Type B pancreatic cell (in vitro differentiated cells): ENCODE results near the gene TBC1D25. TPM values are rescaled to one million over a fixed set of nuclear protein-coding genes. Genes with fewer than 3 reads are reported as not detected.
A peak's percentile ranks its signal among the peaks of the same experiment; 100 is the strongest.

Experiments
- DNase-seq: peaks from one replicate; pipeline ENCODE4 v3.0.0; 2021; ENCODE audit warnings: mixed read lengths; ENCODE audit not compliant: unreplicated experiment; ENCODE audit errors: extremely low spot score
- H3K27ac Mint-ChIP-seq: 2 replicates; pipeline ENCODE4 v1.8.0; 2021; ENCODE audit warnings: mild to moderate bottlenecking, mixed read lengths
- H3K27me3 Mint-ChIP-seq: 2 replicates; pipeline ENCODE4 v1.8.0; 2021; ENCODE audit warnings: mixed read lengths
- H3K36me3 Mint-ChIP-seq: 2 replicates; pipeline ENCODE4 v1.8.0; 2021; ENCODE audit warnings: mixed read lengths
- H3K4me1 Mint-ChIP-seq: one replicate; pipeline ENCODE4 v1.8.0; 2021; ENCODE audit warnings: mixed read lengths; ENCODE audit not compliant: unreplicated experiment
- H3K4me3 Mint-ChIP-seq: 2 replicates; pipeline ENCODE4 v1.8.0; 2021; ENCODE audit warnings: mild to moderate bottlenecking, mixed read lengths
- H3K9me3 Mint-ChIP-seq: 2 replicates; pipeline ENCODE4 v1.8.0; 2021; ENCODE audit warnings: mixed read lengths
- total RNA-seq: library from RNA; stranded (reverse); gene quantifications from 2 replicates; pipeline ENCODE4 v1.2.1, GENCODE V29; 2021; ENCODE audit warnings: low replicate concordance
- TF ChIP-seq, protein P1 (sequence below): fragments of 200-600 bp; sonication (generic); conservative IDR thresholded peaks from 2 replicates; pipeline ENCODE4 v1.5.0; 2021; ENCODE audit warnings: antibody characterized with exemption, mild to moderate bottlenecking

The TBC1D25 gene
- total RNA-seq, 1 donor from 2014 or later: 10.6 TPM

- TF ChIP-seq, protein P1, sequence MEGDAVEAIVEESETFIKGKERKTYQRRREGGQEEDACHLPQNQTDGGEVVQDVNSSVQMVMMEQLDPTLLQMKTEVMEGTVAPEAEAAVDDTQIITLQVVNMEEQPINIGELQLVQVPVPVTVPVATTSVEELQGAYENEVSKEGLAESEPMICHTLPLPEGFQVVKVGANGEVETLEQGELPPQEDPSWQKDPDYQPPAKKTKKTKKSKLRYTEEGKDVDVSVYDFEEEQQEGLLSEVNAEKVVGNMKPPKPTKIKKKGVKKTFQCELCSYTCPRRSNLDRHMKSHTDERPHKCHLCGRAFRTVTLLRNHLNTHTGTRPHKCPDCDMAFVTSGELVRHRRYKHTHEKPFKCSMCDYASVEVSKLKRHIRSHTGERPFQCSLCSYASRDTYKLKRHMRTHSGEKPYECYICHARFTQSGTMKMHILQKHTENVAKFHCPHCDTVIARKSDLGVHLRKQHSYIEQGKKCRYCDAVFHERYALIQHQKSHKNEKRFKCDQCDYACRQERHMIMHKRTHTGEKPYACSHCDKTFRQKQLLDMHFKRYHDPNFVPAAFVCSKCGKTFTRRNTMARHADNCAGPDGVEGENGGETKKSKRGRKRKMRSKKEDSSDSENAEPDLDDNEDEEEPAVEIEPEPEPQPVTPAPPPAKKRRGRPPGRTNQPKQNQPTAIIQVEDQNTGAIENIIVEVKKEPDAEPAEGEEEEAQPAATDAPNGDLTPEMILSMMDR: no peak
- H3K36me3 Mint-ChIP-seq: peaks cover 2% of the 10 kb centered on the region
Measured at GRCh38 chrX:48569958-48570357, 30.4 kb downstream of the TBC1D25 start.

DNA sequence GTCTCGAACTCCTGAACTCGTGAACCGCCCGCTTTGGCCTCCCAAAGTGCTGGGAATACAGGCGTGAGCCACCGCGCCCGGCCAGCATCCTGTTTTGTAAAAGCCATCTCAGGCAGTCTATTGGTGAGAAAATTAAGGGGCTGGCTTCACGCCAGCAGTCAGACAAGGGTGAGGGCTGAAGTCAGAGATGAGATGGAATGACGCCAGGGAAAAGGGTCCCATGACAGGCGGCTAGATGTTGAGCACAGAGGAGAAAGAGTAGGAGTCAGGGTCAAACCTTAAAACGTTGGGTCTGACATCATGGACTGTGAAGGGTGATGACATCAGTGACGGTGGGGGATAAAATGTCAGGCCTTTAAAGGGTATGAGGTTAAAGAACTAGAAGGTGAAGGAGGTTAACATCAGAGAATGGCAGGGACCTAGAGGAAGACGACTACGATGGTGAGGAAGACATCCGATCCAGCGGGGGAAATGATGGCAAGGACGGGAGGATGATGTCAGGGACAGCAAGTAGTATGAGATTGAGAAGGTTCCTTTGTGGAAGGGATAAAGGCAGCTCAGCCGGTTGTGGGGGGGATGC lies 34.3 kb downstream of the TBC1D25 start:
- Mint-ChIP-seq H3K27me3 (no peaks in the 10 kb centered on the region), H3K27ac (peak overlapping the region; percentile 99), H3K4me1 (no peaks in the 10 kb centered on the region), H3K36me3 (peaks cover 14% of the 10 kb centered on the region), H3K4me3 (peak overlapping the region; percentile 95), H3K9me3 (no peaks in the 10 kb centered on the region)
- TF ChIP-seq, protein P1: no peak
- no peak for DNase-seq

More at GRCh38 chrX:48569958-48570357, 30.4 kb downstream of the TBC1D25 start:
- Mint-ChIP-seq H3K4me3 (no peak overlapping the region), H3K9me3 (no peaks in the 10 kb centered on the region), H3K27me3 (no peaks in the 10 kb centered on the region), H3K4me1 (no peaks in the 10 kb centered on the region), H3K27ac (no peak overlapping the region)
- DNase-seq: no peak

GRCh38 chrX:48574270-48575266 lies 35.1 kb downstream of the TBC1D25 start, which contains the start of gene RBM3:
RBM3 (plus strand) TSS chrX:48574484; CDS start chrX:48575181, 697 bp downstream.
- no peaks in the 10 kb centered on the region for H3K9me3 Mint-ChIP-seq
- no peaks in the 10 kb centered on the region for H3K4me1 Mint-ChIP-seq
- no peaks in the 10 kb centered on the region for H3K27me3 Mint-ChIP-seq
- TF ChIP-seq, protein P1: peak; percentile 64
- H3K4me3 Mint-ChIP-seq: peak within 1 kb of the TSS; percentile 95
- peaks cover 17% of the 10 kb centered on the region for H3K36me3 Mint-ChIP-seq
- H3K27ac Mint-ChIP-seq: peak within 1 kb of the TSS; percentile 99
- DNase-seq: peak; percentile 87

GRCh38 chrX:48575642-48576041 lies 36.1 kb downstream of the TBC1D25 start:
- Mint-ChIP-seq H3K27me3 (no peaks in the 10 kb centered on the region), H3K4me1 (no peaks in the 10 kb centered on the region), H3K9me3 (no peaks in the 10 kb centered on the region), H3K4me3 (peak overlapping the region; percentile 95), H3K27ac (peak overlapping the region; percentile 99), H3K36me3 (peaks cover 17% of the 10 kb centered on the region)
- no peak for DNase-seq
- TF ChIP-seq, protein P1: no peak

DNA sequence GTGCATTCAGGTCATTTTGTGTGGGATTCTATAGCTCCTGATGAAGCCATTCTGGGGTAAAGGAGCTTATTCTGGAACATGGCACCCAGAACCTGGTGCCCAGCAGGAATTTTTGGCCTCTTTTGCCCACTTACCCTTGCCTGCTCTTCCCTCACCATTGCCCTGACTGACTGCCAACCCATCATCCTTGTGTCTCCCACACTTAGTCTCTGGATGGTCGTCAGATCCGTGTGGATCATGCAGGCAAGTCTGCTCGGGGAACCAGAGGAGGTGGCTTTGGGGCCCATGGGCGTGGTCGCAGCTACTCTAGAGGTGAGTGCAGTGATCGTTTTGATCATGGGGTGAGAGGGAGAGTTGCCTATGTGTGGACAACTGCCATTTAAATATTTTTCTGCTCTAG lies 36.6 kb downstream of the TBC1D25 start:
- no peaks in the 10 kb centered on the region for H3K9me3 Mint-ChIP-seq
- peaks cover 17% of the 10 kb centered on the region for H3K36me3 Mint-ChIP-seq
- peak overlapping the region; percentile 99 for H3K27ac Mint-ChIP-seq
- no peaks in the 10 kb centered on the region for H3K4me1 Mint-ChIP-seq
- H3K27me3 Mint-ChIP-seq: no peaks in the 10 kb centered on the region
- no peak for DNase-seq
- TF ChIP-seq, protein P1: no peak
- H3K4me3 Mint-ChIP-seq: peak overlapping the region; percentile 95
